ENCODE results near the gene ARMS2.

GRCh38 chr10:122426829-122427228, 27.6 kb upstream of the ARMS2 start:
- no peak for TF ChIP-seq TAF1 (IDR thresholded peaks at IDR 0.05; ENCODE audit: borderline replicate concordance, insufficient read depth, low read length)
- TF ChIP-seq POLR2AphosphoS5 (IDR thresholded peaks at IDR 0.05; ENCODE audit: low read depth, low read length): no peak
- TF ChIP-seq REST (IDR thresholded peaks at IDR 0.05; ENCODE audit: insufficient read depth in 1 of 2, low read depth in 2 of 2, low read length in 2 of 2): no peak
- TF ChIP-seq SIN3A (IDR thresholded peaks at IDR 0.05; ENCODE audit: borderline replicate concordance, insufficient read depth, low read length): no peak
- no peak for TF ChIP-seq FOXP2 (optimal IDR thresholded peaks at IDR 0.05; ENCODE audit: borderline replicate concordance, extremely low read depth, extremely low read length, insufficient read depth)

Data from PFSK-1 (cell line).